ENCODE measurements around the gene ATXN7L1.

ATXN7L1 gene

GRCh38 chr7:105881439-105881838 lies 5.0 kb upstream of the ATXN7L1 start:
- TF ChIP-seq CTCF (IDR thresholded peaks at IDR 0.05), result no peak
- DNase-seq (ENCODE audit: low spot score), result no peak
- Histone ChIP-seq H3K27ac (no peak overlapping the region), H3K4me3 (no peak overlapping the region)

- no peak for DNase-seq (ENCODE audit: low spot score)
- TF ChIP-seq CTCF (IDR thresholded peaks at IDR 0.05), result no peak
- H3K4me3 ChIP-seq, result no peak overlapping the region
- H3K27ac ChIP-seq, result no peak overlapping the region
These were observed 4.4 kb upstream of the ATXN7L1 start for GRCh38 chr7:105880571-105881330.

GRCh38 chr7:105879782-105880181 lies 3.4 kb upstream of the ATXN7L1 start:
- DNase-seq (ENCODE audit: low spot score), result no peak
- Histone ChIP-seq H3K4me3 (no peak overlapping the region), H3K27ac (no peak overlapping the region)
- no peak for TF ChIP-seq CTCF (IDR thresholded peaks at IDR 0.05)

GRCh38 chr7:105878746-105879605 lies 2.6 kb upstream of the ATXN7L1 start:
- TF ChIP-seq CTCF (IDR thresholded peaks at IDR 0.05), result no peak
- Histone ChIP-seq H3K27ac (no peak overlapping the region), H3K4me3 (no peak overlapping the region)
- DNase-seq (ENCODE audit: low spot score), result no peak

- no peak for TF ChIP-seq CTCF (IDR thresholded peaks at IDR 0.05)
- peak overlapping the region in 1 of 2 donors; percentile 74 for H3K27ac ChIP-seq
- H3K4me3 ChIP-seq, result peak overlapping the region; percentile 98
- no peak for DNase-seq (ENCODE audit: low spot score)
These were observed 1.3 kb upstream of the ATXN7L1 start for GRCh38 chr7:105877736-105878135.

- no peak for TF ChIP-seq CTCF (IDR thresholded peaks at IDR 0.05)
- peak overlapping the region; percentile 24 to 74 for H3K27ac ChIP-seq
- H3K4me3 ChIP-seq, result peak overlapping the region; percentile 98
- DNase-seq (ENCODE audit: low spot score), result peak; percentile 79
These were observed 684 bp upstream of the ATXN7L1 start for GRCh38 chr7:105876964-105877601.

Measured in coronary artery (tissue), 2 donors.